ENCODE results near the gene SH3PXD2A. TPM values are rescaled to one million over a fixed set of nuclear protein-coding genes. Genes with fewer than 3 reads are reported as not detected.

The SH3PXD2A gene
- total RNA-seq, 1 experiment from 2014 or later = 54.9 TPM

DNA sequence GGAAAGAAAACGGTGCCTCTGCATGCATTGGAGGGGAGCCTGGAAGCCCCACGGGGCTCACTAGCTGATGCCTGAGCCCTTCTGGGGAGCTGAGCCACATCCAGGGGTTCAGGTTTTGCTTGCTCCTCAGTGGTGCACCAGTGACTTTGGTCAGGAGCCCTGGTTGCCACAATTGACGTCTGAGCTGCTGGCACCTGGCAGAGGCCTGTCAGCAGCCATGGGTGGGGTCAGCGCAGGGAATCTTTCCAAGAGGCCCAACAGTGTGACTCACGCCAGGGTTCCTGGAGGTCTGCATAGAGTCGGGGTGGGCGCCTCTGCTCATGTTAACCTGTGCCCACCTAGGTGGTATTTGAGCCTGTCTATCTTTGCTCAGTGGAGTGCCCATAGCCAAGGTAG lies 223.1 kb downstream of the SH3PXD2A start:
- Histone ChIP-seq H3K4me3 (ENCODE audit: low read depth, low read length, poor library complexity, severe bottlenecking) (no peak overlapping the region), H3K9me3 (ENCODE audit: low read depth, low read length, poor library complexity, severe bottlenecking) (no peaks in the 10 kb centered on the region), H3K27me3 (replicated peaks; ENCODE audit: insufficient read depth, low read depth, low read length, poor library complexity) (no peaks in the 10 kb centered on the region), H3K36me3 (ENCODE audit: insufficient read depth, low read length, poor library complexity, severe bottlenecking) (no peaks in the 10 kb centered on the region), H3K27ac (ENCODE audit: low read depth, low read length, poor library complexity, severe bottlenecking) (no peak overlapping the region), H3K4me1 (ENCODE audit: insufficient read depth, low read length, poor library complexity, severe bottlenecking) (no peaks in the 10 kb centered on the region)
- ChIA-PET POLR2A (ENCODE audit: low non-redundant PET) (interaction anchor here (0.7 kb wide), 1 partner anchor 54 kb away, joined by 4 read pairs; no protein-coding TSS in a partner anchor), CTCF (no interaction called here)
- no peak for TF ChIP-seq EZH2 (IDR thresholded peaks at IDR 0.05; ENCODE audit: borderline replicate concordance, low read depth, low read length, poor library complexity, severe bottlenecking)
- TF ChIP-seq, protein P1, sequence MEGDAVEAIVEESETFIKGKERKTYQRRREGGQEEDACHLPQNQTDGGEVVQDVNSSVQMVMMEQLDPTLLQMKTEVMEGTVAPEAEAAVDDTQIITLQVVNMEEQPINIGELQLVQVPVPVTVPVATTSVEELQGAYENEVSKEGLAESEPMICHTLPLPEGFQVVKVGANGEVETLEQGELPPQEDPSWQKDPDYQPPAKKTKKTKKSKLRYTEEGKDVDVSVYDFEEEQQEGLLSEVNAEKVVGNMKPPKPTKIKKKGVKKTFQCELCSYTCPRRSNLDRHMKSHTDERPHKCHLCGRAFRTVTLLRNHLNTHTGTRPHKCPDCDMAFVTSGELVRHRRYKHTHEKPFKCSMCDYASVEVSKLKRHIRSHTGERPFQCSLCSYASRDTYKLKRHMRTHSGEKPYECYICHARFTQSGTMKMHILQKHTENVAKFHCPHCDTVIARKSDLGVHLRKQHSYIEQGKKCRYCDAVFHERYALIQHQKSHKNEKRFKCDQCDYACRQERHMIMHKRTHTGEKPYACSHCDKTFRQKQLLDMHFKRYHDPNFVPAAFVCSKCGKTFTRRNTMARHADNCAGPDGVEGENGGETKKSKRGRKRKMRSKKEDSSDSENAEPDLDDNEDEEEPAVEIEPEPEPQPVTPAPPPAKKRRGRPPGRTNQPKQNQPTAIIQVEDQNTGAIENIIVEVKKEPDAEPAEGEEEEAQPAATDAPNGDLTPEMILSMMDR (conservative IDR thresholded peaks at IDR 0.05; ENCODE audit: low read depth, low read length) = no peak
- DNase-seq (ENCODE audit: low spot score) = no peak
- intact Hi-C loops (cut with micrococcal nuclease; ENCODE audit: unreplicated experiment) = no loop called here
- no TSS peak for BruUV-seq (replicated peaks)

DNA sequence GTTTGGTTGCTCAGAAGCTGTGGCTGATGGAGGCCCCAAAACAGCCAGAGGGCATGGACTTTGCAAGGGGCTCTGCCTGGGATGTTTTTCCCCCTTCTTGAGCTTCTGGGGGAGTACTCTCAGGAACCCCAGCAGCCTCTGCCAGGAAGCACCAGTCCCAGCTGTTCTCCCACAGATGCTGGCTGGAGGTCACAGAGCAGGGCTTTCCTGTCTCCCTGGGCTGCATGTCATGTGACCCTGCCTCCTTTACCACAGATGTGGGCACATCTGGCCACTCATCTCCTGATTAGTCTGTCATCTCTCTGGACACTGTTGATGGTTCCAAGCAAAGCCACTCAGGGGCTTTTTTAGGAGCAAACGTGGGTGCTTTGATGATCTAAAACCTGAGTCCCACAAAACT lies 225.2 kb downstream of the SH3PXD2A start:
- POLR2A ChIA-PET (ENCODE audit: low non-redundant PET) = no interaction called here
- DNase-seq (ENCODE audit: low spot score) = no peak
- no TSS peak for BruUV-seq (replicated peaks)
- intact Hi-C loops (cut with micrococcal nuclease; ENCODE audit: unreplicated experiment) = no loop called here
- no peaks in the 10 kb centered on the region for H3K4me1 ChIP-seq (ENCODE audit: insufficient read depth, low read length, poor library complexity, severe bottlenecking)
- H3K27me3 ChIP-seq (replicated peaks; ENCODE audit: insufficient read depth, low read depth, low read length, poor library complexity) = no peaks in the 10 kb centered on the region
- no peaks in the 10 kb centered on the region for H3K36me3 ChIP-seq (ENCODE audit: insufficient read depth, low read length, poor library complexity, severe bottlenecking)
- CTCF ChIA-PET = no interaction called here
- no peak overlapping the region for H3K27ac ChIP-seq (ENCODE audit: low read depth, low read length, poor library complexity, severe bottlenecking)
- TF ChIP-seq, protein P1 (conservative IDR thresholded peaks at IDR 0.05; ENCODE audit: low read depth, low read length) = no peak
- TF ChIP-seq EZH2 (IDR thresholded peaks at IDR 0.05; ENCODE audit: borderline replicate concordance, low read depth, low read length, poor library complexity, severe bottlenecking) = no peak
- no peaks in the 10 kb centered on the region for H3K9me3 ChIP-seq (ENCODE audit: low read depth, low read length, poor library complexity, severe bottlenecking)
- no peak overlapping the region for H3K4me3 ChIP-seq (ENCODE audit: low read depth, low read length, poor library complexity, severe bottlenecking)

DNA sequence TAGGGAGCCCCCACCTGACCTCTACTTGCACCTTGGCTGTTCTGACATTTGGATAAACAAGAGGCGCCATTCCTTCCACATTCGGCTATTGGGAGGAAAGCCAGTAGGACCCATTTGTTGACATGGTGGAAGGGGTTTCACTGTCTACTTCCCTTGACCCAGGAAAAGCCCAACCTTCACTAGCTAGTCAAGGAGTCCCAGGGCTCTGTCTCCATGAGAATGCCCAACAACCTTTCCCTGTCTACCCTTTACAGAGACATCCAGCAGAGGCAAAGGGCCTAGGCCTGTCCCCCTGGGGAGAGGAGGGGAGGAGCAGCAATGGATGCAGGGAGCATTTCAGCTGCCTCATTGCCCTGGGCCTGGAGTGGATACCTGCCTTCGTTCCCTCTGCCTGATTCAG lies 225.8 kb downstream of the SH3PXD2A start:
- CTCF ChIA-PET = no interaction called here

More for the DNA sequence above, 225.8 kb downstream of the SH3PXD2A start:
- Histone ChIP-seq H3K36me3 (ENCODE audit: insufficient read depth, low read length, poor library complexity, severe bottlenecking) (no peaks in the 10 kb centered on the region), H3K27me3 (replicated peaks; ENCODE audit: insufficient read depth, low read depth, low read length, poor library complexity) (no peaks in the 10 kb centered on the region), H3K4me1 (ENCODE audit: insufficient read depth, low read length, poor library complexity, severe bottlenecking) (no peaks in the 10 kb centered on the region), H3K9me3 (ENCODE audit: low read depth, low read length, poor library complexity, severe bottlenecking) (no peaks in the 10 kb centered on the region), H3K27ac (ENCODE audit: low read depth, low read length, poor library complexity, severe bottlenecking) (no peak overlapping the region), H3K4me3 (ENCODE audit: low read depth, low read length, poor library complexity, severe bottlenecking) (no peak overlapping the region)
- intact Hi-C loops (cut with micrococcal nuclease; ENCODE audit: unreplicated experiment) = no loop called here
- POLR2A ChIA-PET (ENCODE audit: low non-redundant PET) = no interaction called here
- TF ChIP-seq, protein P1 (conservative IDR thresholded peaks at IDR 0.05; ENCODE audit: low read depth, low read length) = no peak
- no peak for TF ChIP-seq EZH2 (IDR thresholded peaks at IDR 0.05; ENCODE audit: borderline replicate concordance, low read depth, low read length, poor library complexity, severe bottlenecking)
- DNase-seq (ENCODE audit: low spot score) = no peak
- no TSS peak for BruUV-seq (replicated peaks)
